Measurements from ENCODE around the gene PPP4R4. TPM values are rescaled to one million over a fixed set of nuclear protein-coding genes. Genes with fewer than 3 reads are reported as not detected.

Gene PPP4R4
- polyA plus RNA-seq, 3 donors: 0.08 TPM; not detected in 2

DNA sequence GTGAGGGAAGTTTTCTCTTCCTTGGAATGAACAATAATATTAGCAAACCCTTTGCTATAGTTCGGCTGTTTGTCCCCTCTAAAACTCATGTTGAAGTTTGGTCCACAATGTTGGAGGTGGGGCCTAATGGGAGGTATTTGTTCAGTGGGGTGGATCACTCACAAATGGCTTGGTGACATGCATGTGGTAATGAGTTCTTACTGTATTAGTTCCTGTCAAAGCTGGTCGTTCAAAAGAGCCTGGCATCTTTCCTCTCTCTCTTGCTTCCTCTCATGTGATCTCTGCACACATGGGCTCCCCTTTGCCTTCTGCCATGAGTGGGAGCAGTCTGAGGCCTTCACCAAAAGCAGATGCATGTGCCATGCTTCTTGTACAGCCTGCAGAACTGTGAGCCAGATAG lies 13.1 kb upstream of the PPP4R4 start:
- Mint-ChIP-seq H3K36me3 (no peaks in the 10 kb centered on the region), H3K27ac (peak overlapping the region in 3 of 7 donors; percentile 34 to 70 (median 48)), H3K4me3 (no peak overlapping the region), H3K4me1 (peaks cover 51% of the 10 kb centered on the region), H3K9me3 (peaks cover 0 to 3% (median 0%) of the 10 kb centered on the region in 7 donors), H3K27me3 (ENCODE audit: low read depth in 3 of 3) (peaks cover 0 to 3% (median 2%) of the 10 kb centered on the region in 3 donors)
- Histone ChIP-seq H3K4me1 (ENCODE audit: control insufficient read depth in 1 of 2, insufficient read depth in 2 of 2, low read length in 2 of 2) (peaks cover 26 to 30% of the 10 kb centered on the region in 2 donors), H4K20me1 (ENCODE audit: insufficient read depth, low read length) (no peaks in the 10 kb centered on the region), H3K27me3 (ENCODE audit: control insufficient read depth in 2 of 2, insufficient read depth in 2 of 2, low read length in 2 of 2) (no peaks in the 10 kb centered on the region), H3K9ac (ENCODE audit: insufficient read depth, low read length, poor library complexity, severe bottlenecking) (no peak overlapping the region), H3K4me2 (replicated peaks; ENCODE audit: extremely low read depth, low read length, poor library complexity, severe bottlenecking) (no peak overlapping the region), H3K4me3 (replicated peaks in 1 of 3; ENCODE audit: low read depth in 2 of 3, low read length in 3 of 3) (no peak overlapping the region), H3K36me3 (replicated peaks in 1 of 2; ENCODE audit: control insufficient read depth in 1 of 2, insufficient read depth in 2 of 2, low read length in 2 of 2) (no peaks in the 10 kb centered on the region), H2AFZ (ENCODE audit: insufficient read depth, low read depth, low read length, poor library complexity, severe bottlenecking) (peak overlapping the region; percentile 27), H3K79me2 (ENCODE audit: insufficient read depth, low read length) (no peaks in the 10 kb centered on the region), H3K27ac (ENCODE audit: low read depth in 1 of 2, low read length in 2 of 2) (peak overlapping the region in 1 of 2 donors; percentile 42), H3K9me3 (replicated peaks in 1 of 2; ENCODE audit: control insufficient read depth in 1 of 2, insufficient read depth in 1 of 2, low read length in 2 of 2) (no peaks in the 10 kb centered on the region)
- 0% methylated on average over 1 of the region's 2 CpGs for WGBS (ENCODE audit: insufficient coverage)
- no peak for DNase-seq
- intact Hi-C loops (cut with micrococcal nuclease): no loop called here
- no peak for TF ChIP-seq CTCF (IDR thresholded peaks at IDR 0.05)

GRCh38 chr14:94161981-94162380 lies 12.1 kb upstream of the PPP4R4 start:
- no CpG with 5 or more reads among the region's 2 CpGs for WGBS (ENCODE audit: insufficient coverage)
- Mint-ChIP-seq H3K27me3 (ENCODE audit: low read depth in 3 of 3) (peaks cover 0 to 3% (median 2%) of the 10 kb centered on the region in 3 donors), H3K4me1 (peaks cover 51% of the 10 kb centered on the region), H3K36me3 (no peaks in the 10 kb centered on the region), H3K27ac (no peak overlapping the region), H3K9me3 (peaks cover 0 to 3% (median 0%) of the 10 kb centered on the region in 7 donors), H3K4me3 (peak overlapping the region in 1 of 2 donors; percentile 42)
- TF ChIP-seq CTCF (IDR thresholded peaks at IDR 0.05): no peak
- H3K36me3 ChIP-seq (replicated peaks in 1 of 2; ENCODE audit: control insufficient read depth in 1 of 2, insufficient read depth in 2 of 2, low read length in 2 of 2): no peaks in the 10 kb centered on the region
- H3K4me1 ChIP-seq (ENCODE audit: control insufficient read depth in 1 of 2, insufficient read depth in 2 of 2, low read length in 2 of 2): peaks cover 26 to 30% of the 10 kb centered on the region in 2 donors
- H3K79me2 ChIP-seq (ENCODE audit: insufficient read depth, low read length): no peaks in the 10 kb centered on the region
- H3K27me3 ChIP-seq (ENCODE audit: control insufficient read depth in 2 of 2, insufficient read depth in 2 of 2, low read length in 2 of 2): no peaks in the 10 kb centered on the region
- H2AFZ ChIP-seq (ENCODE audit: insufficient read depth, low read depth, low read length, poor library complexity, severe bottlenecking): no peak overlapping the region
- H3K9ac ChIP-seq (ENCODE audit: insufficient read depth, low read length, poor library complexity, severe bottlenecking): no peak overlapping the region
- peak overlapping the region; percentile 24 for H3K4me2 ChIP-seq (replicated peaks; ENCODE audit: extremely low read depth, low read length, poor library complexity, severe bottlenecking)
- H3K4me3 ChIP-seq (replicated peaks in 1 of 3; ENCODE audit: low read depth in 2 of 3, low read length in 3 of 3): no peak overlapping the region
- no peaks in the 10 kb centered on the region for H4K20me1 ChIP-seq (ENCODE audit: insufficient read depth, low read length)
- no peaks in the 10 kb centered on the region for H3K9me3 ChIP-seq (replicated peaks in 1 of 2; ENCODE audit: control insufficient read depth in 1 of 2, insufficient read depth in 1 of 2, low read length in 2 of 2)
- DNase-seq: peak in 1 of 3 donors; percentile 15
- no peak overlapping the region for H3K27ac ChIP-seq (ENCODE audit: low read depth in 1 of 2, low read length in 2 of 2)
- intact Hi-C loops (cut with micrococcal nuclease): no loop called here

Data from CD14-positive monocyte (primary cell).